NCI-H524 treated with DMSO at 0.1 percent for 48 hours (cell line): ENCODE measurements around the gene KCNQ5.
A peak's percentile ranks its signal among the peaks of the same experiment; 100 is the strongest.
"Not testable (repeated sequence)": the region's sequence is repeated elsewhere in the genome, so short reads cannot be mapped to it uniquely, and the experiment has no call there.

Source experiments
- DNase-seq: peaks from one replicate; lab custom pipeline; 2025; lab: John Stamatoyannopoulos, UW

Gene KCNQ5

GRCh38 chr6:72952808-72953630, 331.2 kb downstream of the KCNQ5 start:
- no peak for DNase-seq

GRCh38 chr6:72953971-72954381, 332.1 kb downstream of the KCNQ5 start:
- DNase-seq, result no peak

GRCh38 chr6:72954716-72955115, 332.9 kb downstream of the KCNQ5 start:
- no peak for DNase-seq

DNA sequence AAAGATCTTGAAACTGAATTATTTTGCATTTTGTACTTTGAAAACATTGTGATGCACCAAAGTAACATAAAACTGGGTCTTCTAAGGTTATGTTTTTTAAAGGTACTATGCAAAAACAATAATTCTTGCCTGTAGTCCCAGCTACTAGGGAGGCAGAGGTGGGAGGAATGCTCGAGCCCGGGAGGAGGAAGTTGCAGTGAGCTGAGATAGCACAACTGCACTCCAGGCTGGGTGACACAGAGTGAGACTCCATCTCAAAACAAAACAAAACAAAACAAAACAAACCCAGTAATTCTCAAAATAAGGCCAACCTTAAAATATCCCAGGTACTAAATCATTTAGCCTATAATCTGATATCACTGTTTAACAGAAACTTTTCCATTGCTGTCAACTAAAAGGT, 333.8 kb downstream of the KCNQ5 start:
- no peak for DNase-seq

DNA sequence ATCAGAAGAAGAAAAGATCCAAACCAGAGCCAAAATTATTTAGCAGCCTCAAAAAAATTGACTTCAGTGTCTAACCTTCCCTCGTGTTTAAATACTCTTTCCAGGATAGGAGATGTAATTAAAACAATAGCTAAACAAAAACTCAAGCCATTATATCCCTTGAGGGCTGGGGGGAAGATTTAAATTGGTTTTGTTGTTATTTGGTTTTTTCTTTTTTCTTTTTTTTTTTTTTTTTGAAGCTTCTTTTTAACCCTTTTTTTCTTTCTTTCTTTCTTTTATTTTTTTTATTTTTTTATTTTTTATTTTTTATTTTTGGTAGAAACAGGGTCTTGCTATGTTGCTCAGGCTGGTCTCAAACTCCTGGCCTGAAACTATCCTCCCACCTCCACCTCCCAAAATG, 334.4 kb downstream of the KCNQ5 start:
- no peak for DNase-seq

- no peak for DNase-seq
Observed at GRCh38 chr6:72959821-72960220, 338.0 kb downstream of the KCNQ5 start.

DNA sequence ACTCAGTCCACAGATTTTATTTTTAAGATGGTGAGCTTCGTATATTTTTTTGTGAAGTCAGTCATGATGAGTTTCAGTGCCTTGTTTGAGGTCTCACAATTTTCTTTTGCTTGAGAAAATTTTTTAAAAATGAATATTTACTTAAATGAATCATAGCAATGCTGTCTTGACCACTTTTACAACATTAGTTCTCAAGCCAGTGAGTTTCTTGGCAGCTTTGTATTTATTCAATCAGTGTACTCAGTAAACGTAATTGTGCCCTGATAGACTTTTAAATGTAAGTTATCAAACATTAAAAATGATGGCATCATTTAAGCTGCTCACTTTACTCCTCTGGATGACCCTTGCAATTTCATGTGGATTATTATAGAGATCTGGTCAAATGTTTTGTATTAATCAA, 342.1 kb downstream of the KCNQ5 start:
- DNase-seq, result no peak

- no peak for DNase-seq
Observed at GRCh38 chr6:72966628-72967280, 344.9 kb downstream of the KCNQ5 start.

- no peak for DNase-seq
Observed at GRCh38 chr6:72967329-72967728, 345.5 kb downstream of the KCNQ5 start.

DNA sequence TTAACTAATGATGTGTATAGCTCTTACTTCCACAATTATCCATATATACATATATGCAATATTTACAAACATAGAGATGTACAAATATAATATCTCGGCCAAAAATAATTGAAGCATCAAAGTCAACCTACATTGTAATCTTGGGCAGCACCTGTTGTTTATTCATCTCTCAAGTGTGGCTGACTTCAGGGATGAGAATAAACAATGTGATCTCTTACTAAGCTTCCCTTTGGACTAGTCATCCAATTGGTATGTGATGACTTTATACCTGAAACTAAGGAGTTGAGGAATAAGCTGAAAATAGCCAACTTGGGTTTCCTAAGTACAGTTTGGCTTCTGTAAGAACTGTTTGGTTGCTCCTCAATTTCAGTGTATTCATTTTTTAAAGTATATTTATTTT, 346.8 kb downstream of the KCNQ5 start:
- no peak for DNase-seq

GRCh38 chr6:72969666-72970065, 347.8 kb downstream of the KCNQ5 start:
- no peak for DNase-seq

DNA sequence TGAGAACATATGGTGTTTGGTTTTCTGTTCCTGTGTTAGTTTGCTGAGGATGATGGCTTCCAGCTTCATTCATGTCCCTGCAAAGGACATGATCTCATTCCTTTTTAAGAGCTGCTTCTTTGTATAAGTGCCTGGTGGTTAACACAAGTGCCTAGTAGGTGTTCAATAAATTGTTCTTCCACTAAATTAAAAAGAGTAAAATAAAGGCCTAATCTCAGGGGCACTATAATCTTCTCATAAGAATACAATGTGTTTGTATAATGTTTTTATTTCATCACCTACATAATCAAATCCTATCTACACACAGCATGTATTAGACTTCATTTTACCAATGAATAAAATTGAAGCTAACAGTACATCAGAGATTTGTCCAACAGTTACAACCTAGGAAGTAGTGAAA, 350.7 kb downstream of the KCNQ5 start:
- DNase-seq, result peak; percentile 61

- DNase-seq, result peak; percentile 21
Observed at GRCh38 chr6:72974276-72974675, 352.4 kb downstream of the KCNQ5 start.

DNA sequence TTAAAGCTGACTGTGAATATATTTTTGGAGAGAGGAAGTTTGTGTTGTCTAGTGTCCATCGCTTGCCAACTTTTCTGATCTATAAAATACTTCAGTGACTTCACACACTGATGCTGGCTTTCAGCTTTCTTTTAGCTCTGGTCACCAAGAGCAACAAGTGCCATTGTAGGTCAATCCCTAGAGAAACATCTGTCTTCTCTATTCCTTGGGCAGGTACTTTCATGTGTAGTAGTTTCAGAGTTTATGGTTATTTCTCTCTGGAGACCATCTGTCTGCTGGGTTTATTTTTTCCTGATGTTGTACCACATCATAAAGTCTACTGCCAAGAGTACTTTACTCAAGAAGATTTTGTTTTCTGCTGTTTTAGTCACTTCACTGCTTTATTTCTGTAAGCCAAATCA, 353.5 kb downstream of the KCNQ5 start:
- DNase-seq, result peak; percentile 15

- DNase-seq, result no peak
Observed at GRCh38 chr6:72976484-72976883, 354.6 kb downstream of the KCNQ5 start.

DNA sequence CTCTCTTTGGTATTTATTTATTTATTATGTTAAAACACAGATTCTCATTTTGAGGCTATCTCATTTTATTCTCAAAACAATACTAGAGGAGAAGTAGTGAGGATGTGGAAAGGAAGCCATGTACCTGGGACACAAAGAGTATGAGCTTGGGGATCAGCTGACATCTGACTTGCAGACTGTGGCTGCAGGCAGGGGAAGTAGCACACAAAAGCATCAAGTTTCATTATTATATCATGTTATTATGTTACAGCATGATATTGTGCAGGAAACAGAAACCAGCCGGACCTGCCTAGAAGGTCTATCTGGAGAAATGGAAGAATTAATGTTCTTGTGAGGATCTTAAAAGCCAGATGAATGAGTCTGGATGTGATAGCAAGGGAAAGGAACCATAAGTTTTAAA, 355.2 kb downstream of the KCNQ5 start:
- no peak for DNase-seq

DNA sequence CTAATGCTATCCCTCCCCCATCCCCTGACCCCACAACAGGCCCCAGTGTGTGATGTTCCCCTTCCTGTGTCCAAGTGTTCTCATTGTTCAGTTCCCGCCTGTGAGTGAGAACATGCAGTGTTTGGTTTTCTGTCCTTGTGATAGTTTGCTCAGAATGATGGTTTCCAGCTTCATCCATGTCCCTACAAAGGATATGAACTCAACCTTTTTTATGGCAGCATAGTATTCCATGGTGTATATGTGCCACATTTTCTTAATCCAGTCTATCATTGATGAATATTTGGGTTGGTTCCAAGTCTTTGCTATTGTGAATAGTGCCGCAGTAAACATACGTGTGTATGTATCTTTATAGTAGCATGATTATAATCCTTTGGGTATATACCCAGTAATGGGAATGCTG, 356.9 kb downstream of the KCNQ5 start:
- DNase-seq, result not testable (repeated sequence)

DNA sequence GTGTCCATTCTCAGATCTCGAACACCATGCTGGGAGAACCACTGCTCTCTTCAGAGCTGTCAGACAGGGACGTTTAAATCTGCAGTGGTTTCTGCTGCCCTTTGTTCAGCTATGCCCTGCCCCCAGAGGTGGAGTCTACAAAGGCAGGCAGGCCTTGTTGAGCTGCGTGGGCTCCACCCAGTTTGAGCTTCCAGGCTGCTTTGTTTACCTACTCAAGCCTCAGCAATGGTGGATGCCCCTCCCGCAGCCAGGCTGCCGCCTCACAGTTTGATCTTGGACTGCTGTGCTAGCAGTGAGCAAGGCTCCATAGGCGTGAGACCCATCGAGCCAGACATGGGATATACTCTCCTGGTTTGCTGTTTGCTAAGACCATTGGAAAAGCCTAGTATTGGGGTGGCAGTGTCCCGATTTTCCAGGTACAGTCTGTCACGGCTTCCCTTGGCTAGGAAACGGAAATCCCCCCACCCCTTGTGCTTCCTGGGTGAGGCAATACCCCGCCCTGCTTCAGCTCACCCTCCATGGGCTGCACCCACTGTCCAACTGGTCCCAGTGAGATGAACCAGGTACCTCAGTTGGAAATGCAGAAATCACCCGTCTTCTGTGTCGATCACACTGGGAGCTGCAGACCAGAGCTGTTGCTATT, 362.4 kb downstream of the KCNQ5 start:
- not testable (repeated sequence) for DNase-seq

DNA sequence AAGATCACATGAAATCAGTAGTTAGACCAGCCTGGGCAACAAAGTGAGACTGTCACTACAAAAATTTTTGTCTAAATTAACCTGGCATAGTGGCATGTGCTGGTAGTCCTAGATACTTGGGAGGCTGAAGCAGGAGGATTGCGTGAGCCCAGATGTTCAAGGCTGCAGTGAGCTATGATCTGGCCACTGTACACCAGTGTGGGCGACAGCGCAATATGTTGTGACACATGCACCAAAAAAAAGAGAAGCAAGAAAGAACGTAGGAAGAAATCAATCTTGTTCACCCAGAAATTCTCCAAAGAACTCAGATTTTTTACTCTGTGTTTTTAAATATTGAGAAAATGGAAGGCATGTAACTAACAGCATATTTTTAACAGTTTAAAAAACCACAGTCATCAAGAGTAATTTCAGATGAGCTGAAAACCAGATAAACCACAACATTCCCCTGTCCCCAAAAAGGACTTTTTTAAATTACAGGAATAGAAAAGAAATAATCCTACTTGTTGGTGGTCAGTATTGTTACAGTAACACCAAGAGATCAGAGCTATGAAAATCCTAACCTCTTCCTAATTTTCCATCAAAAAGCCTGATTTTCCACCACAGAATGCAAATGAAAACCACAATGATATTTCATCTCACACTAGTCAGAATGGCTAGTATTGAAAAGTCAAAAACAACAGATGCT, 363.3 kb downstream of the KCNQ5 start:
- DNase-seq, result no peak

DNA sequence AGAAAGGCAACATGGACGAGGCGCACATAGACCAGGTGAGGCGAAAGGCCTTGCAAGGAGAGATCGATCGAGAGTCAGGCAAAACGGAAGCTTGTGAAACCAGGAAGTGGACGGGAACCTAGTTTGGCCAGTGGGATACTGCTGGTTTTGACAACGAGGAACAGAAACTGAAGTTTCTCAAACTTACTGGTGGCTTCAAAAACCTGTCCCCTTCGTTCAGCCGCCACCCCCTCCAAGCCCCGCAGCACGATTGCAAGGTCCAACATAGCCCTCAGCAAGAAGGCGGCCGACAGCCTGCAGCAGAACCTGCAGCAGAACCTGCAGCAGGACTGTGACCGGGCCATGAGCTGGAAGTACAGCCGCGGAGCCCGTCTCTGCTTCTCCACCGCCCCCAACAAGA, 365.4 kb downstream of the KCNQ5 start:
- DNase-seq, result no peak

DNA sequence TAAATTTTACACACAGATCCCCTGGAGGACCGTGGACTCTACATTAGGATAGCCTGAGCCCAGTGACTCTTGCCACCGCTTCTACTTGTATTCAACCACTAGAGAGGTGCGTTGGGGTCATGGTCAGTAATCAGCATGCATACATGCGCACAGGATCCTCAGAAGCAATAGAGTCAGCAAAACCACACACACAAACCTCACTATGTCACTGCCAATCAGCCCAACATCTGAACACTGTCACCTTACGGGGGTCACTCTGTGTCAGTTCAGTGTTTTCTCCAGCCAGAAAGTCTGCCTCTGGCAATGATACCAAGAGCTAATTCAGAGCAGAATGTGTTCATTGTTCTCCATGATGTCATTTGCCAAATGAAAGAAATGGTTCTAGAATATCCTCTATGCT, 378.1 kb downstream of the KCNQ5 start:
- no peak for DNase-seq

DNA sequence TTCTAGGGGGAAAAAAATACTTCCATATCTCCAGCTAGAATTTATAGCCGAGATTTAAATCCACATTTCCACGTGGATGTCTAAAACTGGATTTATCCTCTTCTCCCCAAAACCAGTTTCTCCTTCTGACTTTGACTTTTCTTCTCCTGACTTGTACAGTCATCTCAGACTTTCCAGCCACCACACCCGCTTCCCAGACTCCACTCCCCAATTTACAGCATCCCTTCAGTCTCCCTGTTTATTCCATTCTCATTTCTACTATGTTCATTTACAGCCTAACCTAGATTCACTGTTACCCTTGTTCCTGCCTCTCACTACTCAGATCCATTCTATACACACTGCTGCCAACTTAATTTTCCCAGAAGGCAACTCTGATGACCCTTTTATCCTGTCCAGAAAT, 378.6 kb downstream of the KCNQ5 start:
- DNase-seq, result no peak

- no peak for DNase-seq
Observed at GRCh38 chr6:73002588-73002987, 380.7 kb downstream of the KCNQ5 start.
